Endothelial cell of umbilical vein (primary cell): ENCODE results near the gene CREB3L2. TPM values are rescaled to one million over a fixed set of nuclear protein-coding genes. Genes with fewer than 3 reads are reported as not detected.

Experiments
- BruUV-seq: library from RNA; stranded (reverse); fragments of 400-500 nt; replicated peaks from 2 replicates; lab custom pipeline; 2021; lab: Mats Ljungman, UMichigan
- CTCF ChIA-PET: fragments of 300-600, 350-600 bp; sonication (Branson Sonifier 250); formaldehyde crosslinking; loops from one replicate; lab custom pipeline; 2021; ENCODE audit warnings: antibody characterized with exemption, inconsistent platforms; lab: Charles Lee
- POLR2A ChIA-PET: fragments of 300-600, 350-600 bp; sonication (Branson Sonifier 250); formaldehyde crosslinking; loops from one replicate; lab custom pipeline; 2021; ENCODE audit warnings: antibody characterized with exemption, inconsistent platforms; lab: Charles Lee
- DNase-seq: peaks from one replicate; pipeline ENCODE4 v3.0.0-alpha.2; 2011; ENCODE audit warnings: low read depth, low spot score
- FAIRE-seq: peaks from 2 replicates; lab custom pipeline; 2011; peaks lifted over from hg19 to GRCh38; lab: Jason Lieb, UNC
- H2AFZ ChIP-seq: 2 replicates; pipeline ENCODE4 v1.6.0; 2012; ENCODE audit warnings: low read depth, low read length, control low read depth, inconsistent platforms
- H3K27ac ChIP-seq: 2 replicates; pipeline ENCODE4 v1.5.1; 2011; ENCODE audit warnings: low read depth, mild to moderate bottlenecking, control low read depth, low read length, moderate library complexity; ENCODE audit not compliant: insufficient read depth
- H3K27me3 ChIP-seq, 2 experiments: 2 replicates each; pipeline versions ENCODE4 v1.6.0 to v1.6.1; 2011; ENCODE audit warnings: low read length in 2 of 2, mixed read lengths in 1 of 2; ENCODE audit not compliant: control insufficient read depth in 2 of 2, insufficient read depth in 2 of 2
- H3K36me3 ChIP-seq, 2 experiments: 2 replicates in 1 of 2; 3 replicates in 1 of 2; pipeline ENCODE4 v1.5.1; 2011; ENCODE audit warnings: low read length in 2 of 2, mild to moderate bottlenecking in 1 of 2, moderate library complexity in 1 of 2; ENCODE audit not compliant: control insufficient read depth in 2 of 2, insufficient read depth in 2 of 2; ENCODE audit errors: extremely low read depth in 1 of 2
- H3K4me1 ChIP-seq: 3 replicates; pipeline ENCODE4 v1.5.1; 2011; ENCODE audit warnings: mild to moderate bottlenecking, low read length; ENCODE audit not compliant: control insufficient read depth, insufficient read depth; ENCODE audit errors: extremely low read depth
- H3K4me2 ChIP-seq: 2 replicates; pipeline ENCODE4 v1.6.1; 2011; ENCODE audit warnings: low read length, control low read depth, mixed read lengths; ENCODE audit not compliant: insufficient read depth
- H3K4me3 ChIP-seq, 3 experiments: fragments of 200-600 bp in 1 of 3; sonication (generic), shearing (Covaris generic) in 1 of 3; replicated peaks in 1 of 3; 2 replicates each; pipeline ENCODE4 v1.5.1; 2011 to 2016; ENCODE audit warnings: control low read depth in 3 of 3, low read length in 3 of 3, mild to moderate bottlenecking in 2 of 3, inconsistent platforms in 1 of 3, low read depth in 1 of 3, moderate library complexity in 1 of 3; ENCODE audit not compliant: insufficient read depth in 1 of 3
- H3K79me2 ChIP-seq: 2 replicates; pipeline ENCODE4 v1.6.0; 2012; ENCODE audit warnings: low read length, inconsistent platforms; ENCODE audit not compliant: control insufficient read depth, insufficient read depth
- H3K9ac ChIP-seq: replicated peaks from 2 replicates; pipeline ENCODE3; 2011; ENCODE audit warnings: low read length, control low read depth; ENCODE audit not compliant: insufficient read depth; ENCODE audit errors: extremely low read depth
- H3K9me1 ChIP-seq: replicated peaks from 3 replicates; pipeline ENCODE4 v1.6.0; 2011; ENCODE audit warnings: mild to moderate bottlenecking, low read length; ENCODE audit not compliant: control insufficient read depth, insufficient read depth; ENCODE audit errors: extremely low read depth
- H3K9me3 ChIP-seq: replicated peaks from 2 replicates; pipeline ENCODE4 v1.5.1; 2012; ENCODE audit warnings: low read length, inconsistent platforms; ENCODE audit not compliant: control insufficient read depth, insufficient read depth
- H4K20me1 ChIP-seq: replicated peaks from 2 replicates; pipeline ENCODE3; 2011; ENCODE audit warnings: mild to moderate bottlenecking, low read length; ENCODE audit not compliant: control insufficient read depth, insufficient read depth; ENCODE audit errors: extremely low read depth
- EZH2 ChIP-seq: IDR thresholded peaks from 2 replicates; pipeline ENCODE4 v1.6.1; 2012; ENCODE audit warnings: borderline replicate concordance, low read depth, mild to moderate bottlenecking, moderate library complexity, low read length, inconsistent platforms; ENCODE audit not compliant: severe bottlenecking
- FOS ChIP-seq: IDR thresholded peaks from 2 replicates; pipeline ENCODE4 v1.6.1; 2011; ENCODE audit warnings: mild to moderate bottlenecking, low read length, moderate library complexity, borderline replicate concordance; ENCODE audit not compliant: insufficient read depth
- GATA2 ChIP-seq: IDR thresholded peaks from 2 replicates; pipeline ENCODE4 v1.7.0; 2011; ENCODE audit warnings: low read depth, mild to moderate bottlenecking, moderate library complexity, mixed read lengths, low read length; ENCODE audit not compliant: insufficient read length, insufficient read depth
- JUN ChIP-seq: IDR thresholded peaks from 2 replicates; pipeline ENCODE4 v1.6.1; 2011; ENCODE audit warnings: borderline replicate concordance, low read depth; ENCODE audit not compliant: insufficient read length, insufficient read depth
- MYC ChIP-seq: IDR thresholded peaks from one replicate; pipeline ENCODE4 v1.6.1; 2011; ENCODE audit warnings: mild to moderate bottlenecking, low read depth, low read length
- POLR2A ChIP-seq: IDR thresholded peaks from 2 replicates; pipeline ENCODE4 v1.6.1; 2012; ENCODE audit warnings: low read depth, mild to moderate bottlenecking, control low read depth, low read length
- POLR2AphosphoS5 ChIP-seq: IDR thresholded peaks from 2 replicates; pipeline ENCODE4 v1.6.1; 2012; ENCODE audit warnings: low read depth, mild to moderate bottlenecking, control low read depth, low read length, moderate library complexity; ENCODE audit not compliant: insufficient read depth
- dilution Hi-C: fragments of 300-500 bp; cut with MboI; formaldehyde crosslinking; loops from one replicate; pipeline ENCODE4 v1.15.0; 2019; ENCODE audit warnings: low sequenced_read_pairs; ENCODE audit not compliant: extremely low pct_ligation_motif_present
- intact Hi-C: fragments of 100-400 bp; cut with micrococcal nuclease; formaldehyde crosslinking; loops from one replicate; pipeline ENCODE4 v1.10.0; 2022
- polyA plus RNA-seq, 4 experiments: library from polyadenylated mRNA; depleted of rRNA in 3 of 4; stranded (reverse) in 3 of 4; unstranded in 1 of 4; fragments of >200 nt; gene quantifications; 2 replicates each; pipeline versions ENCODE4 v1.2.1 to v1.2.3, GENCODE V29; 2011 to 2012; ENCODE audit warnings: missing spikeins in 1 of 4
- total RNA-seq: library from RNA; stranded (reverse); gene quantifications from 2 replicates; pipeline ENCODE4 v1.2.3, GENCODE V29; 2021
- TF ChIP-seq, protein P1 (sequence below), 2 donors: IDR thresholded peaks; 1 replicate in 1 of 2; 2 replicates in 1 of 2; pipeline ENCODE4 v1.5.1; 2011; ENCODE audit warnings: low read length in 2 of 2, mild to moderate bottlenecking in 2 of 2, moderate library complexity in 2 of 2, control low read depth in 1 of 2, inconsistent platforms in 1 of 2, low read depth in 1 of 2; ENCODE audit not compliant: insufficient read depth in 1 of 2; ENCODE audit errors: extremely low read depth in 1 of 2
- TF ChIP-seq, protein P2 (sequence below): IDR thresholded peaks from 2 replicates; pipeline ENCODE4 v1.6.1; 2011; ENCODE audit not compliant: insufficient read depth, insufficient read length

The CREB3L2 gene
- total and polyA plus RNA-seq, 2 donors (not counting 3 experiments of a cell fraction or from before 2014, with no cell fraction given), result 32.1 to 93.4 TPM

DNA sequence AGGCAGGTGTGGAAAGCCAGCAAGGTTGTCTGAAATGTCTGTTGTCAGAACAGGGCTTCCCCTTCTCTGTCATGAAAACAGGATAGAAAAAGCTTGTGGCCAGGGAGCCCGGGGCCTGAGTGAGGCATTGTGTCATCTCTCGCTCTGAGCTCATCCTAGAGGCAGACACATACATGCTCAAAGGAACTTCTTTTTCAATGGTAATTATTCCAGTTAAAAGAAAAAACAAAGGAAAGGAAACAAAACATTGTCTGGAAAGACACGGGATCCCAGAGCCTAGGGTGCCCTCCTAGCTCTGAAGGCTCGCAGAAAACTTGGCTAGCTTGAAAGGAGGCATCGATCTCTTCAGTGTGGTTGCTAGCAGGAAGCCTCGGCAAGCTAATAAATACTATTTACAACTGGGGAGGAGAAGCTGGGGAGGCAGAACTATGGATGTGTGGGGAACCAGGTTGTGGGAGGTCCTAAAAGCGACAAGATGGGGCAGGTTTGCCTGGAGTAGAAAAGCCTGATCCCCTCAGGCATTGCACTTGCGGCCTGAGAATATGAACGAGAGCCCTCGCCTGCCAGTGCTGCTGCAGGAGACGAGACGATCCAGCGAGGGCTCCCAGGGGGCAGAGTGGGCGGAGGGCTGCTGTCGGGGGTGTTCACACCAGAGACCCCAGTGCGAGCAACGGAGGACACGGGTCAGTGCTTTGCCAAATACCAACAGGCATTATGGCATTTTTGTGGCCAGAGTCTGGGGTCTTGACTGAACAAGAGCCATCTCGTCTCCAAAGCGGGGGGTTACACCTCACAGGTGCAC lies 122.3 kb downstream of the CREB3L2 start:
- FAIRE-seq, result no peak
- DNase-seq, result no peak
- TSS peak; percentile 4 for BruUV-seq

DNA sequence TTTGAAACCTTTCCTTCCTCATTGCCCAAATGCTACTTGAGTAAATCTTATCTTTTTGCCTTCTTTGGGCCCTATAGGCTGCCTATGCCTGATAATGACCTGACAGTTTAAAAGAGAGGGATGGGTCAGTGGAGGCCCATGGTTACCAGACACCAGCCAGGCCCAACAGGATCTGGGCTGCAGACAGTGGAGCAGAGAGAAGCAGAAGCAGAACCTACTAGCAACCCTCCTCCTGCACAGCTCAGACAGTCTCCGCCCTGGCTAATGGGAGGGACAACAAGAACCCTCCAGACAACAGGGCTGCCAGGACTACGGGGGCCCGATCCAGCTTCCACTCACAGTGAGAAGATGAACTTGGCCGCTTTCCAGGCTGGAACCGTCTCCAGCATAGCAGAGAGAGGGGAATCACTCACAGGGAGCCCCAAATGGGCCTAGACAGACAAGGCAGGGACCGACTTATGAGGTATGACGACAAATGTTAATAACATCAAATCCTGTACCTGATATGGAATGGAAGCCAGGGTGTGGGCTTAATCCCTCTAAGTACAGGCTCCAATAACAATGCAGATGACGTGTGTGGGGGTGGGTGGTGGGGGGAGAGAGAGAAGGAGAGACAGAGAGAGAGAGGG lies 123.4 kb downstream of the CREB3L2 start:
- ChIA-PET POLR2A (no interaction called here), CTCF (interaction anchor here (0.7 kb wide), 1 partner anchor 131 kb away, joined by 3 read pairs; no protein-coding TSS in a partner anchor)
- Histone ChIP-seq H3K4me3 (no peak overlapping the region), H3K27ac (no peak overlapping the region), H3K9me3 (no peaks in the 10 kb centered on the region), H3K4me2 (no peak overlapping the region), H3K9me1 (no peaks in the 10 kb centered on the region), H3K9ac (no peak overlapping the region), H2AFZ (no peak overlapping the region), H3K36me3 (peaks cover 15 to 39% of the 10 kb centered on the region in 2 experiments), H3K27me3 (no peaks in the 10 kb centered on the region), H3K79me2 (no peaks in the 10 kb centered on the region), H4K20me1 (no peaks in the 10 kb centered on the region), H3K4me1 (peaks cover 14% of the 10 kb centered on the region)
- no peak for FAIRE-seq
- no peak for DNase-seq
- intact Hi-C loops, result no loop called here
- TF ChIP-seq FOS (no peak), POLR2A (no peak), JUN (no peak), EZH2 (no peak), POLR2AphosphoS5 (no peak), MYC (no peak)
- TF ChIP-seq, protein P1, sequence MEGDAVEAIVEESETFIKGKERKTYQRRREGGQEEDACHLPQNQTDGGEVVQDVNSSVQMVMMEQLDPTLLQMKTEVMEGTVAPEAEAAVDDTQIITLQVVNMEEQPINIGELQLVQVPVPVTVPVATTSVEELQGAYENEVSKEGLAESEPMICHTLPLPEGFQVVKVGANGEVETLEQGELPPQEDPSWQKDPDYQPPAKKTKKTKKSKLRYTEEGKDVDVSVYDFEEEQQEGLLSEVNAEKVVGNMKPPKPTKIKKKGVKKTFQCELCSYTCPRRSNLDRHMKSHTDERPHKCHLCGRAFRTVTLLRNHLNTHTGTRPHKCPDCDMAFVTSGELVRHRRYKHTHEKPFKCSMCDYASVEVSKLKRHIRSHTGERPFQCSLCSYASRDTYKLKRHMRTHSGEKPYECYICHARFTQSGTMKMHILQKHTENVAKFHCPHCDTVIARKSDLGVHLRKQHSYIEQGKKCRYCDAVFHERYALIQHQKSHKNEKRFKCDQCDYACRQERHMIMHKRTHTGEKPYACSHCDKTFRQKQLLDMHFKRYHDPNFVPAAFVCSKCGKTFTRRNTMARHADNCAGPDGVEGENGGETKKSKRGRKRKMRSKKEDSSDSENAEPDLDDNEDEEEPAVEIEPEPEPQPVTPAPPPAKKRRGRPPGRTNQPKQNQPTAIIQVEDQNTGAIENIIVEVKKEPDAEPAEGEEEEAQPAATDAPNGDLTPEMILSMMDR (IDR thresholded peaks at IDR 0.05; ENCODE audit: extremely low read depth in 1 of 2, insufficient read depth in 1 of 2, low read depth in 1 of 2, low read length in 2 of 2), result no peak
- TF ChIP-seq, protein P2, sequence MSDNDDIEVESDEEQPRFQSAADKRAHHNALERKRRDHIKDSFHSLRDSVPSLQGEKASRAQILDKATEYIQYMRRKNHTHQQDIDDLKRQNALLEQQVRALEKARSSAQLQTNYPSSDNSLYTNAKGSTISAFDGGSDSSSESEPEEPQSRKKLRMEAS, result no peak
- dilution Hi-C loops, result no loop called here
- no TSS peak for BruUV-seq

More for the DNA sequence above, 122.3 kb downstream of the CREB3L2 start:
- CTCF ChIA-PET, result interaction anchor here (0.7 to 0.9 kb wide), 2 partner anchors 129 to 223 kb away, joined by 3 read pairs; no protein-coding TSS in a partner anchor
- H3K4me2 ChIP-seq, result no peak overlapping the region
- H3K9ac ChIP-seq, result no peak overlapping the region
- H3K9me3 ChIP-seq, result no peaks in the 10 kb centered on the region
- no peaks in the 10 kb centered on the region for H3K9me1 ChIP-seq
- H3K27me3 ChIP-seq, result no peaks in the 10 kb centered on the region
- no peak overlapping the region for H3K4me3 ChIP-seq
- no peak overlapping the region for H2AFZ ChIP-seq
- peaks cover 10% of the 10 kb centered on the region for H3K4me1 ChIP-seq
- dilution Hi-C loops (no loop called here), intact Hi-C loops (no loop called here)
- POLR2A ChIA-PET, result no interaction called here
- H3K79me2 ChIP-seq, result no peaks in the 10 kb centered on the region
- H4K20me1 ChIP-seq, result no peaks in the 10 kb centered on the region
- peaks cover 15 to 42% of the 10 kb centered on the region in 2 experiments for H3K36me3 ChIP-seq
- TF ChIP-seq POLR2AphosphoS5, result no peak
- no peak for TF ChIP-seq POLR2A
- TF ChIP-seq, protein P2, result no peak
- TF ChIP-seq JUN, result no peak
- TF ChIP-seq GATA2, result no peak
- H3K27ac ChIP-seq, result no peak overlapping the region
